Colonic mucosa (tissue), 4 donors: Measurements from ENCODE around the gene RBM11. TPM values are rescaled to one million over a fixed set of nuclear protein-coding genes. Genes with fewer than 3 reads are reported as not detected.
"Not testable (repeated sequence)": the region's sequence is repeated elsewhere in the genome, so short reads cannot be mapped to it uniquely, and the experiment has no call there.

Experiments
- DNase-seq: peaks from one replicate; pipeline ENCODE4 v3.0.0-alpha.2; 2020
- H3K27ac ChIP-seq: fragments of 200-600 bp; one replicate; pipeline ENCODE4 v1.8.0; 2021
- H3K27me3 ChIP-seq: fragments of 200-600 bp; one replicate; pipeline ENCODE4 v1.8.0; 2021
- H3K36me3 ChIP-seq: fragments of 200-600 bp; one replicate; pipeline ENCODE4 v1.8.0; 2021
- H3K4me1 ChIP-seq: fragments of 200-600 bp; one replicate; pipeline ENCODE4 v1.8.0; 2021; ENCODE audit warnings: mild to moderate bottlenecking
- H3K4me3 ChIP-seq: fragments of 200-600 bp; one replicate; pipeline ENCODE4 v1.8.0; 2021
- H3K9ac ChIP-seq, 2 donors: one replicate each; pipeline ENCODE4 v1.7.0; 2013; ENCODE audit warnings: control low read depth in 2 of 2, low read depth in 2 of 2, low read length in 2 of 2
- H3K9me3 ChIP-seq: fragments of 200-600 bp; one replicate; pipeline ENCODE4 v1.8.0; 2021
- intact Hi-C: fragments of 100-400 bp; cut with DNase I; formaldehyde crosslinking; loops from one replicate; pipeline ENCODE4 v1.14.1; 2022
- total RNA-seq, 2 donors: library from RNA; stranded (reverse); fragmentation: NEBNext Ultra II Directional in 1 of 2; extraction: Animal tissue kit (Norgen Biotek cat#: 25700) in 1 of 2; gene quantifications; one replicate each; pipeline ENCODE4 v1.2.1, GENCODE V29; 2021
- TF ChIP-seq, protein P1 (sequence below): fragments of 200-600 bp; IDR thresholded peaks from one replicate; pipeline ENCODE4 v1.8.0; 2022; ENCODE audit warnings: antibody characterized with exemption, mild to moderate bottlenecking
- donor health status: healthy.
- donor health status: DM: no; HTN: no; CAD: no.
- donor health status: DM: no; HTN: no; CAD: no.

RBM11 gene
- 1 to 10 TPM in 1 of 2 donors, under 1 TPM in 1; 0.69 to 1.3 TPM for total RNA-seq

GRCh38 chr21:14215971-14216641 is at the start of gene RBM11:
Gene RBM11, plus strand, starts transcription at chr21:14216157. Its CDS starts 30 bp downstream, at chr21:14216187.
- no peaks in the 10 kb centered on the region for H3K9me3 ChIP-seq
- TF ChIP-seq, protein P1, sequence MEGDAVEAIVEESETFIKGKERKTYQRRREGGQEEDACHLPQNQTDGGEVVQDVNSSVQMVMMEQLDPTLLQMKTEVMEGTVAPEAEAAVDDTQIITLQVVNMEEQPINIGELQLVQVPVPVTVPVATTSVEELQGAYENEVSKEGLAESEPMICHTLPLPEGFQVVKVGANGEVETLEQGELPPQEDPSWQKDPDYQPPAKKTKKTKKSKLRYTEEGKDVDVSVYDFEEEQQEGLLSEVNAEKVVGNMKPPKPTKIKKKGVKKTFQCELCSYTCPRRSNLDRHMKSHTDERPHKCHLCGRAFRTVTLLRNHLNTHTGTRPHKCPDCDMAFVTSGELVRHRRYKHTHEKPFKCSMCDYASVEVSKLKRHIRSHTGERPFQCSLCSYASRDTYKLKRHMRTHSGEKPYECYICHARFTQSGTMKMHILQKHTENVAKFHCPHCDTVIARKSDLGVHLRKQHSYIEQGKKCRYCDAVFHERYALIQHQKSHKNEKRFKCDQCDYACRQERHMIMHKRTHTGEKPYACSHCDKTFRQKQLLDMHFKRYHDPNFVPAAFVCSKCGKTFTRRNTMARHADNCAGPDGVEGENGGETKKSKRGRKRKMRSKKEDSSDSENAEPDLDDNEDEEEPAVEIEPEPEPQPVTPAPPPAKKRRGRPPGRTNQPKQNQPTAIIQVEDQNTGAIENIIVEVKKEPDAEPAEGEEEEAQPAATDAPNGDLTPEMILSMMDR: no peak
- peak within 1 kb of the TSS; percentile 55 to 66 for H3K9ac ChIP-seq
- H3K27ac ChIP-seq: no peak within 1 kb of the TSS
- H3K36me3 ChIP-seq: no peaks in the 10 kb centered on the region
- DNase-seq: peak; percentile 78
- H3K27me3 ChIP-seq: no peaks in the 10 kb centered on the region
- no peaks in the 10 kb centered on the region for H3K4me1 ChIP-seq
- H3K4me3 ChIP-seq: peak within 1 kb of the TSS; percentile 47
- intact Hi-C loops: no loop called here

- H3K4me3 ChIP-seq, DNase-seq, H3K9ac ChIP-seq, H3K4me1 ChIP-seq, H3K36me3 ChIP-seq, H3K9me3 ChIP-seq, intact Hi-C loops, H3K27ac ChIP-seq, H3K27me3 ChIP-seq: not testable (repeated sequence)
Observed at GRCh38 chr21:14166463-14167223, 49.3 kb upstream of the RBM11 start.

- H3K4me3 ChIP-seq: no peak overlapping the region
- no peaks in the 10 kb centered on the region for H3K4me1 ChIP-seq
- no peaks in the 10 kb centered on the region for H3K36me3 ChIP-seq
- intact Hi-C loops: no loop called here
- no peaks in the 10 kb centered on the region for H3K9me3 ChIP-seq
- no peak overlapping the region for H3K9ac ChIP-seq
- DNase-seq: no peak
- no peaks in the 10 kb centered on the region for H3K27me3 ChIP-seq
- TF ChIP-seq, protein P1: no peak
- H3K27ac ChIP-seq: no peak overlapping the region
Observed at GRCh38 chr21:14206222-14206621, 9.7 kb upstream of the RBM11 start.

DNA sequence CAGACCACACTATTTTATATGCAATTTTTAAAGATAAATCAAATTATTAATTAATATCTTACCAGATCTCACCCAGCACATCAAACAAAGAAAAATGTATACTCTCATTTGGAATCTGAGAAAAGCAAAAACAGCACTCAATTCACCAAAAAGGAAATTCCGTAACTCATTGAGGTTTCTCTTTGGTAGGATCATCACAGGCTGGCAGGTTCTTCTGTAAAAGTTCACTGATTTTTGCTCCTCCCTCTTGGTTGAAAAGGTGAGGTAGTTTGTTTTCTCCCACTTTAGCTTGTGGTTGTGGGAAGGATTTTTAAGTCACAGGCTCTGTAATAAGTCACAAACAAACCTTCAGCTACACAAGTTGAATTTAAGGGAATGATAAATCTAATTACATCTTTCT is 5.2 kb upstream of the RBM11 start, which contains the start of gene LIPI:
Gene LIPI (minus strand): TSS at position 218 of the 400 bp plus-strand sequence. CDS start 110 bp downstream, at position 108.
- intact Hi-C loops: no loop called here
- H3K27me3 ChIP-seq: no peaks in the 10 kb centered on the region

DNA sequence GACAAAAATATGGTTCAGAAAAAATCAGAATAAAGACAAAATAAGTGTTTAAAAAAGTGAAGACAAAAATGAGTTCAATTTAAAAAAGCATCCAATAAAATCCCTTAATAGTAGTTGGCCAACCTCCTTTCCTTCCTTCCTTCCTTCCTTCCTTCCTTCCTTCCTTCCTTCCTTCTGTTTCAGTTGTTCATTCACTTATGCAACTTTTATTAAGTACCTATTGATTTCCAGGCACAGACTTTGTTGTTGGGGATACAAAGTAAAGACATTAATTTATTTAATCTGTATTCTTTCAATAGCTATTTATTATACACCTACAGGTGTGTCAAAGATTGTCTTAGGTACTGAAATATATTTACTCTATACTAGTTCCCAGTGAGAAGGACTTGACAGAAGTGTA is 2.8 kb upstream of the RBM11 start:
- no peak for DNase-seq
- Histone ChIP-seq H3K4me1 (no peaks in the 10 kb centered on the region), H3K9ac (no peak overlapping the region), H3K4me3 (no peak overlapping the region), H3K36me3 (no peaks in the 10 kb centered on the region), H3K27ac (no peak overlapping the region), H3K9me3 (no peaks in the 10 kb centered on the region), H3K27me3 (no peaks in the 10 kb centered on the region)
- TF ChIP-seq, protein P1: no peak
- intact Hi-C loops: no loop called here

More for the DNA sequence above, 5.2 kb upstream of the RBM11 start, which contains the start of gene LIPI:
- no peak within 1 kb of the TSS for H3K4me3 ChIP-seq
- no peak within 1 kb of the TSS for H3K27ac ChIP-seq
- no peaks in the 10 kb centered on the region for H3K36me3 ChIP-seq
- no peak within 1 kb of the TSS for H3K9ac ChIP-seq
- DNase-seq: no peak
- no peaks in the 10 kb centered on the region for H3K9me3 ChIP-seq
- H3K4me1 ChIP-seq: no peaks in the 10 kb centered on the region
- TF ChIP-seq, protein P1: no peak

DNA sequence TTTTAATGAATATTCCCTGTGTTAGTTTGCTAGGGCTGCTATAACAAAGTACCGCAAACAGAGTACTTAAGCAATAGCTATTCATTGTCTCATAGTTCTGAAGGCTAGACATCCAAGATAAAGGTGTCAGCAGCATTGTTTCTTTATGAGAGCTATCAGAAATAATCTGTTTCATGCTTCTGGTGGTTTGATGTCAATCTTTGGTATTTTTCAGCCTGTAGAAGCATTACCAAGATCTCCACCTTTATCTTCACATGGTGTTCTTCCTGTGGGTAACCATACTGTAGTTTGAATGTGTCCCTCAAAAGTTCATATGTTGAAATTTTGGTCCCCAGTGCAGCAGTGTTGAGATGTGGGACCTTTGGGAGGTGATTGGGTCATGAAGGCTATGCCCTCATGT is 7.4 kb downstream of the RBM11 start:
- Histone ChIP-seq H3K4me3 (no peak overlapping the region), H3K27me3 (no peaks in the 10 kb centered on the region), H3K9me3 (no peaks in the 10 kb centered on the region), H3K9ac (no peak overlapping the region), H3K4me1 (no peaks in the 10 kb centered on the region), H3K27ac (no peak overlapping the region), H3K36me3 (no peaks in the 10 kb centered on the region)
- no peak for DNase-seq
- TF ChIP-seq, protein P1: no peak
- intact Hi-C loops: no loop called here
